A673 (cell line): ENCODE results near the gene PTGDR2. TPM values are rescaled to one million over a fixed set of nuclear protein-coding genes. Genes with fewer than 3 reads are reported as not detected.
A peak's percentile ranks its signal among the peaks of the same experiment; 100 is the strongest.

ENCODE experiments used
- Bru-seq: library from RNA; stranded (reverse); fragments of 400-500 nt; gene quantifications from one replicate; lab custom pipeline; 2021; lab: Mats Ljungman, UMichigan
- BruChase-seq, 2 experiments: library from RNA; stranded (reverse); fragments of 400-500 nt; gene quantifications; one replicate each; lab custom pipeline; 2021; lab: Mats Ljungman, UMichigan
- BruUV-seq: library from RNA; stranded (reverse); fragments of 400-500 nt; replicated peaks from 2 replicates; lab custom pipeline; 2021; lab: Mats Ljungman, UMichigan
- CTCF ChIA-PET: fragments of 300-600 bp; sonication (Branson Sonifier 250); formaldehyde crosslinking; loops from one replicate; lab custom pipeline; 2022; ENCODE audit warnings: antibody characterized with exemption; lab: Charles Lee
- POLR2A ChIA-PET: fragments of 300-600 bp; sonication (Branson Sonifier 250); formaldehyde crosslinking; loops from one replicate; lab custom pipeline; 2022; ENCODE audit warnings: antibody characterized with exemption; ENCODE audit not compliant: low non-redundant PET; lab: Charles Lee
- DNase-seq: peaks from one replicate; pipeline ENCODE4 v3.0.0-alpha.2; 2015; ENCODE audit warnings: low spot score
- H3K27ac ChIP-seq: fragments of 200-600 bp; sonication (generic); 2 replicates; pipeline ENCODE4 v1.5.1; 2016; ENCODE audit warnings: mixed run types, low read depth, mild to moderate bottlenecking, mixed read lengths, antibody characterized with exemption, low read length; ENCODE audit not compliant: poor library complexity, severe bottlenecking
- H3K27me3 ChIP-seq: fragments of 200-600 bp; sonication (generic); replicated peaks from 2 replicates; pipeline ENCODE4 v1.6.1; 2017; ENCODE audit warnings: mixed run types, low read depth, mild to moderate bottlenecking, mixed read lengths, antibody characterized with exemption, low read length; ENCODE audit not compliant: insufficient read depth, poor library complexity
- H3K36me3 ChIP-seq: fragments of 200-600 bp; sonication (generic); 2 replicates; pipeline ENCODE4 v1.6.1; 2016; ENCODE audit warnings: mixed run types, mild to moderate bottlenecking, mixed read lengths, antibody characterized with exemption, low read length; ENCODE audit not compliant: insufficient read depth, poor library complexity, severe bottlenecking
- H3K4me1 ChIP-seq: fragments of 200-600 bp; sonication (generic); 2 replicates; pipeline ENCODE4 v1.6.1; 2017; ENCODE audit warnings: mixed run types, mild to moderate bottlenecking, mixed read lengths, antibody characterized with exemption, low read length; ENCODE audit not compliant: insufficient read depth, poor library complexity, severe bottlenecking
- H3K4me3 ChIP-seq: fragments of 200-600 bp; sonication (generic); 2 replicates; pipeline ENCODE4 v1.5.1; 2016; ENCODE audit warnings: low read depth, mixed run types, mild to moderate bottlenecking, mixed read lengths, low read length; ENCODE audit not compliant: poor library complexity, severe bottlenecking
- H3K9me3 ChIP-seq: fragments of 200-600 bp; sonication (generic); 2 replicates; pipeline ENCODE4 v1.6.1; 2016; ENCODE audit warnings: mixed run types, low read depth, mild to moderate bottlenecking, mixed read lengths, antibody characterized with exemption, low read length; ENCODE audit not compliant: poor library complexity, severe bottlenecking
- CTCF ChIP-seq: fragments of 300-800, 200-600 bp; sonication (generic); conservative IDR thresholded peaks from 2 replicates; pipeline ENCODE4 v1.5.1; 2017; ENCODE audit warnings: low read depth, mild to moderate bottlenecking, antibody characterized with exemption, low read length, moderate library complexity, mixed read lengths
- EZH2 ChIP-seq: fragments of 200-600 bp; sonication (generic); IDR thresholded peaks from 2 replicates; pipeline ENCODE4 v1.6.1; 2017; ENCODE audit warnings: borderline replicate concordance, low read depth, mild to moderate bottlenecking, mixed read lengths, antibody characterized with exemption, low read length; ENCODE audit not compliant: poor library complexity, severe bottlenecking
- intact Hi-C: fragments of 100-400 bp; cut with micrococcal nuclease; formaldehyde crosslinking; loops from one replicate; pipeline ENCODE4 v1.10.0; 2022; ENCODE audit not compliant: unreplicated experiment
- long read RNA-seq: library from polyadenylated mRNA; stranded (forward); transcript quantifications from one replicate; pipeline ENCODE4 v2.0.0, GENCODE V29; 2022
- total RNA-seq: library from RNA; stranded (reverse); gene quantifications from 2 replicates; pipeline ENCODE4 v1.2.3, GENCODE V29; 2021

Gene PTGDR2
- total RNA-seq (0.09 and 0.17 TPM in 2 replicates), Bru-seq, nascent RNA (percentile 19 among the genes with signal in this experiment), BruChase-seq, experiment 1, labeled RNA remaining after a 2-hour chase (percentile 25 among the genes with signal in this experiment), BruChase-seq, experiment 2, labeled RNA remaining after a 6-hour chase (percentile 26 among the genes with signal in this experiment)
- long read RNA-seq = 0 reads

DNA sequence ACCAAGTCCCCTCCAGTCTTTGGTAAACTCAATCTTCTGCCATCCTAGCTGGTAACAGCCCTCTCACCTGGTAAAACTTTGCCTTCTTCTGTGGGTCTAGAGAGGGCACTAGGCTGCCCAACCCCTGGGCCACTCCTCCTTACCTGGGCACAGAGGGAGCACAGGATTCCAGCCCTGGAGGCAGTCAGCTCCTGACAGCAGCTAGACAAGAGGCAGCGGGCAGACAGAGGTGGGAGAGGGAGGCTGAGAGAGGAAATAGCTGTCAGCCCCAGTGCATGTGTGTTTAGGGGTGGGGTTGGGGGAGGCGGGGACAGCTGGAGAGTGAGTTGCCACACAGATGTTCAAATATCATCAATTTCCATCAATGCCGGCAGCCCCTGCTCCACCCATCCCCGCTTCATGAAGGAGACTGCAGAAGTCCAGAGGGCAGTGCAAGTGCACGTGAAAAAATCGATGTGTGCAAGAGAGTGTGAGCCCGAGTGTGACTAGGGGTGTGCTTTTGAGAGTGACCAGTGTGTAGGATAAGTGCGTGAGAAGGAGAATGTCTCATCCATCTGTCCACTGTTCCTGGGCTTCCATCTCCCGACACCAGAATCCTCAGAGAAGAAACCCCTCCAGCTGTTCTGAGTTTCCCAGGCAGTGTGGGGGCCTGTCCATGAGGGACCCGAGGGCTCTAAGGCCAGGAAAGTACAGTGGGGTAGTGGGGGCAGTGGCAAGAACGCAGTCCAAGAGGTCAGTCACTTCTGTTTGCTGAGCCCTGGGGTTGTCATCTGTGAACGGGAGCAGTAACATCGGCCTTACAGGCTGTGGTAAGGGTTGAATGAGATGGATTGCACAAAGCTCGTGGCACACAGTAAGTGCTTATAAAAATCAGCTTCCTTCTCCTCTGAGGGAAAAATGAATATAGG lies at the start of gene PTGDR2:
TSS of gene PTGDR2 (minus strand) at position 225 of the 908 bp plus-strand sequence. CDS start 2,228 bp downstream, outside the sequence.
- H3K4me1 ChIP-seq = no peaks in the 10 kb centered on the region
- no peaks in the 10 kb centered on the region for H3K9me3 ChIP-seq
- TF ChIP-seq EZH2 = no peak
- no peak for TF ChIP-seq CTCF
- H3K4me3 ChIP-seq = no peak within 1 kb of the TSS
- H3K27ac ChIP-seq = no peak within 1 kb of the TSS
- intact Hi-C loops = no loop called here
- no peak for DNase-seq
- H3K36me3 ChIP-seq = peaks cover 8% of the 10 kb centered on the region
- POLR2A ChIA-PET = interaction anchor here (0.6 kb wide), 1 partner anchor 258 kb away, joined by 3 read pairs; no protein-coding TSS in a partner anchor
- CTCF ChIA-PET = no interaction called here
- H3K27me3 ChIP-seq = no peaks in the 10 kb centered on the region
- BruUV-seq = no TSS peak

- Histone ChIP-seq H3K4me1 (peaks cover 14% of the 10 kb centered on the region), H3K27ac (peak overlapping the region; percentile 98), H3K4me3 (peak overlapping the region; percentile 99), H3K9me3 (no peaks in the 10 kb centered on the region), H3K36me3 (peaks cover 36% of the 10 kb centered on the region), H3K27me3 (no peaks in the 10 kb centered on the region)
- intact Hi-C loops = loop anchor here (5.0 kb wide), 2 partner anchors 73 to 128 kb away; no protein-coding TSS in a partner anchor
- CTCF ChIA-PET = no interaction called here
- TF ChIP-seq EZH2 (no peak), CTCF (no peak)
- TSS peak; percentile 53 for BruUV-seq
- DNase-seq = no peak
- POLR2A ChIA-PET = no interaction called here
Measured at GRCh38 chr11:60905047-60905446, 49.3 kb upstream of the PTGDR2 start.

DNA sequence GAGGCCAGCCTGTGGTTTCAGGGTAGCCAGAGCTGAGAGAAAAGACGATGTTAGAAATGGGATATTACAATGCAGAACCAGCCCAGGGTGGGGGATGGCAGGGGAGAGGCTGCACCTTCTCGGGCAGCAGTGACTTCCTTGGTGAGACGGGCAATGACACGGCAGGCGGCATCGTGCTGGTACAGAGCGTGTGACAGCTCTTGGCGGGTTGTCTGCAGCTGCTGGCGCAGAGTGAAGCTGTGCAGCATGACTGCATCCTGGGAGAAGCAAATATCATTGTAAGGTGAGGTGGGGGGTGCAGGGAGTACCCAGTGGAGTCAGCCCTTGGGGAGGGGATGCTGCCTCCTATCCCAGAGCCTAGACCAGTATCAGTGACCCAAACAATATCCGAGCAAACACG lies 46.9 kb upstream of the PTGDR2 start:
- no peaks in the 10 kb centered on the region for H3K9me3 ChIP-seq
- POLR2A ChIA-PET = no interaction called here
- H3K27ac ChIP-seq = no peak overlapping the region
- TF ChIP-seq EZH2 = no peak
- no peak for TF ChIP-seq CTCF
- H3K4me1 ChIP-seq = peaks cover 14% of the 10 kb centered on the region
- H3K4me3 ChIP-seq = no peak overlapping the region
- CTCF ChIA-PET = interaction anchor here (0.9 kb wide), 1 partner anchor 72 kb away, joined by 3 read pairs; no protein-coding TSS in a partner anchor
- DNase-seq = no peak
- no TSS peak for BruUV-seq
- no peaks in the 10 kb centered on the region for H3K27me3 ChIP-seq
- H3K36me3 ChIP-seq = peaks cover 60% of the 10 kb centered on the region
- intact Hi-C loops = no loop called here
